Activated CD4-positive, alpha-beta T cell treated with anti-CD3 and anti-CD28 coated beads, Interleukin-2, amount 50 U/mL, for 4 hours (primary cell): ENCODE data around the gene CGA.
A peak's percentile ranks its signal among the peaks of the same experiment; 100 is the strongest.

Experiments
- DNase-seq, 2 experiments: peaks; one replicate each; pipeline ENCODE4 v3.0.0-alpha.2; 2020

Gene CGA

DNA sequence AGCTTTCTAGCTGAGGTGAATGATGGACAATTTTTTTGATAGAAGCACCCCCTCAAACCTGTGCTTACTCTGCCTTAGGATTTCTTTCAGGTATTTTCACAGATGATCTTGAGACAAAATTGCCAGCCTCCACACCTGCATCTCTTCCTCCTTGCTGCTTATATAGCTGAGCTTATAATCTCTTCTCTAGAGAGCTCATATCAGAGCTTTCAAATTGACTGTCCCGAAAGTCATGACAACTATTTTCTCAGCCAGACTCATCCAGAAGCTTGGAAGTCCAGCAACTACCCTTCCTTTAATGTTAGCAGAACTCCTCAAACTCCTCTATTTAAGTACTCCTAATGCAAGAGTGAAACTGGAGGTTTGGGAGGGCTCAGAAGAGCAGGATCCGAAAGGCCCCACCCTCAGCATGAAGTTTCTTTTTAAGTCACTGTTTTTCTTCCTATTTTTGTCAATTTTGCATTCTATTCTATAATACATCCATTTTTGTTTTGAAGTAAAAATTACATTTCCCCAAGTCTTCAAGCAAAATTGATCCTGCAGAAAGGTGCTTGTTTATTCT, 12.7 kb downstream of the CGA start:
- DNase-seq: no peak

DNA sequence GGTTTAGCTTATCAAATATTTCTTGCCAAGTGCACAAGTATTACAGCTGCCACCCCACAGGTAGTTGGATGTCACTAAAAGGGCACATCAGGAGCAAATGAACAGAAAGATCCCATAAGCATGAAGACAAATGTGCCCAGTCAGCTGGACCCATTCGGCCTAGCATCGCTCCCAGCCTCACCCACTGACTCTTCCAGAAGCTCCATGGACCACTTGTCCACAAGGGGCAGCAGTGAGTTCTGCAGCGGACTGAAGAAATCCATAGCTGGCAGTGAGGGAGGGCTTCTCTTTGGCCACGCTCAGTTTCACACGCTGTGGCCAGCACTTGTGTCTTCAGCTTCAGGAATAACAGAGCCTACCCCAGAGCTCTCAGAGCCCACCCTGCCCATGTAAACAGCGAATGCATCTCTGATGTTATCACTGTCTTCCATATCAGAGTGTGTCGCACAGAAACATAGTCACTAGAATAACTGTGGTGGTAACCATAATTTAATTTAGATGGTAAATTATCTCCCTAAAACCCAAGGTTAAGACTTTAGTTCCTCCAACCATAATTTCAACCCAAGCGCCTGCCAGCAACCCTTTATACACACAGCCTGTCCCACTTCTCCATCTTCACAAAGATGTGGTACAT, 15.8 kb downstream of the CGA start:
- peak; percentile 34 to 36 for DNase-seq

DNA sequence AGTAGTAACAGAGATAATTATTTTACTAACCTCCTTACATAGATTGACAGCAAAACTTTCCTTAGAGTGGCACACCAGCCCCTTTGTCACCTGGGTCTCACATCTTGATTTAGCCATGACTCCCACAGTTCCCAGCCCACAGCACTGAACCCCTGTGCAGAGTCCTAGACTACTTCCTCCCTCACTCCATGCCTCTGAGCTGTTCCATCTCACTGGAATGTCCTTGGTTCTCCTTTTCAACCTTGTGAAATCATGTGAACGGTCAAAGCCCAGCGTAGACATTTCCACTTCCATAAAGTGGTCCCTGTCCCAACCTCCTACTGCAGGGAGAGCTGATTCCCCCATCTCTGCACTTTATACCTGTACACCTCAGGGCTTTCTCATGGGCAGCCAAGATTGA, 19.7 kb downstream of the CGA start:
- DNase-seq: no peak

DNA sequence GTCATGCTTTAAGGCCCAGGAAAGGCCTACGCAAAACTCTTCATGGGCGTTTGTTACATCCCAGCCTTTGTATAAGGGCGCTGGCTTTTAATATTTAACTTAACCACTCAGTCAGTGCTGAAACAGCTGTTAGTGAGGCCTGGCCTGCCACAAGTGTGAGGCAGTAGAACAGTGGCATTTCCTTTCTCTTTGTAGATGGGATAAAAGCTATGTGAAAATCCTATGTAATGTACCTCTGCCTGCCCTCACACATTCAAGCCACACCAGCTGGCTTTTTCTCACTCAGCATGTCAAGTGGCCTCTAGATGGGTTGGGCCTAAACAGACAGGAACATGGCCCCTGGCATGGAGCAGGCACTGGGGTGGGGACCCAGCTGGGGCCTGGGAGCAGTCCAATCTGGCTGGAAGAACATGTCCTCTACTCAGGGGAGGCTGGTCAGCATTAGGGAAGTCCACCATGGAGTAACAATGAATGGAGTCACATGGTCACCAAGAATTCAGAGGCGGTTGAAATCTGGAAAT, 20.7 kb downstream of the CGA start:
- no peak for DNase-seq

DNA sequence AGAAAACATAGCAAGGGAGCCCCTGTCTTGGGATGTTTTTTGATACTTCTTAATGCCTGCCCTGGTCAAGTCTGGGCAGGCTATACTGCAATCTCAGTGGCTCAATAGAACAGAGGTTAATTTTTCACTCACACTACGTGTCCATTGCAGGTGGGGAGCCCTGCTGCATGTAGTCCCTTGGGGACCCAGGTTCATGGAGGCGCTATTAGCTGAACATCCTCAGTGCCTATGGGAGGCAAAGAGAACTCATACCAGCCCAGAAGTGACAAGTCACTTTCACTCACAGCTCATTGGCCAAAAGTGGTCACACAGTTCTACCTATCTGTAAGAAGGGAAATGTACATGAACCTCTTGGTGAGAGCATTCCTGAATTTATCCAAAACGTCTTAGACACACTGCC, 23.2 kb downstream of the CGA start:
- DNase-seq: no peak

DNA sequence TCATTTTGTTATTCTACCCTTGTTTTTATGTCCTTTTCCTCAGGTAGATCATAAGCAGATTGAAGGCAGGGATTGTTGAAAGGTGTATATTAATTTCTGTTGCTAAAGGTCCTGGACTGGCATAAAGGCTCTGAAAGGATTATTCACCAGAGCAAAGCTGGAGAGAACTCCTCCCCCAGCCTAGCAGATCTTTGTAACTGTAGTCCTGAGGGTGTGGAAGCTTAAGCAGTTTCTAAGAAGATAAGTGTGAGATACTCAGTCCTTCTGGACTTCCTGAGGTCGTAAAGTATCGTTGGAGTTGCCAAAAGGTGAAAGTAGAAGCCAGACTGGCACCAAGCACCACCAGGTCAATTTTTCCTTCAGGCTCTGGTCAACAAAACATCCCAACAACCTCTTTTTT, 24.2 kb downstream of the CGA start:
- DNase-seq: no peak

DNA sequence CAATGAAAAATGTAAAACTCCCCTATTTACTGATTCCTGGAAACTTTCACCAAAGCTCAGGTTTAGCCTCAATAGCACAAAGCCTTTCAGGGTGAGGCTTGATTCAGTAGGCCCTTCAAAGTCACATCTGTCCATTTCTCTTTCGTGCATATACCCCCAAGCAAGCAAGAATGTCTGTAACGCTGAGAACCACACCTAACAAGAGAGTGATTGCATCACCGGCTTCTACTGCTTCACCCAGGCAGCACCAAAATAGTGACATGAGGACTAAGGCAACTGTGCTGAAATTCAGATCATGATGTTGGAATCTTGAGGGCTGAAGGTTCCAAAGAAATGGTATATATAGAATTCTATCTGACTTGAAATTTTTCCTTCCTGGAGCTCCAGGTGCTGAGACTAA, 26.1 kb downstream of the CGA start:
- no peak for DNase-seq

DNA sequence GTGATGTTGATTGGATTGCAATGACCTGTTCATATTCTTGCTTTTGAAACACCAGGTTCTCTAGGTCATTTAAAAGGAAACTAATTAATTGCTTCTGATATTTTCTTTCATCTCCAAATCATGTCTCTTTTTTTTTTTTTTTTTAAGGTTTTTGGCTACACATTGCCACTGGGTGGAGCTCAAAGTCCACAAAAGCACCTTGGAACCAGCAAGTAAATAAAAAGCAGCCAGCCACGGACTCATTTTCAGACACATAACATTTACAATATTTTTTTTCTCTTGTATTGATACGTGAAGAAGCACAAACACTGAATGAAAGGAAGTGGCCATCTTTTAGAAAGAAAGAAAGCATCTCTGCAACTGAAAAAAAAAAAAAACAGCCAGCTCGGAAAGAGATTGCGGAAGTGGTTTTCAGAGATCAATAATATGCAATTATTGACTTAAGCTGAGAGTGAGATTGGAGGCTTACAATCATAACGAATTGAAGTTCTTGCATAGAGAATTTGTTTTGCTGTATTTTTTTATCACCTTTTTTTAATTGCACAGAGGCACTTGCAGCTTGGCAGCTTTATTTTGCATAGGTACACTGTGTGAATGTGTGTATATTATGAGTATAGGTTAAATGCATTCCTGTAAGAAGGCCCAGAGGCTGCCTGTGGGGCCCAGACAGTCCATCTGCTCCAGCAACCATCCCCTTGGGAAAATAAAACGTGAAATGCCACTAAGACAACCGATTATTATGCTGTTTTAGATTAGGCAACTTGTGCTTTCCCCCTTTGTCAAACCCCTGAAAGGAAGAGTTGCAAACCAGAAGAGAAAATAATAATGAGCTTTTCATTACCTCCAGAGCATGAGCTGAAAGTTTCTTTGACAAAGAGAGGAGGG, 28.2 kb downstream of the CGA start:
- DNase-seq: peak; percentile 19 to 21

DNA sequence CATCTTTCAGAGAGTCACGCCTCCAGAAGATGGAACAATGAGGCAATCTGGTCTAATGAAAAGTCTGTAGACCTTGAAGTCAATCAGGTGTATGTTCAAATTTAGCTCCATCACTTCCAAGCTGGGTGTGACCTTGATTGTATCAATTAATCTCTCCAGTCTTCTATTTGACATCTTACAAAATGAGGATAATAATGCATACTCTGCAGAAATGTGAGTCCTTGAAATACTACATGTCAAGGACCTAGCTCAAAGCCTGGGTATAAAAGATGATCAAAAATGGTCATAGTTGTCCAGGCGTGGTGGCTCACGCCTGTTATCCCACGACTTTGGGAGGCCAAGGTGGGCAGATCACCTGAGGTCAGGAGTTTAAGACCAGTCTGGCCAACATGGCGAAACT, 29.8 kb downstream of the CGA start:
- DNase-seq: no peak

DNA sequence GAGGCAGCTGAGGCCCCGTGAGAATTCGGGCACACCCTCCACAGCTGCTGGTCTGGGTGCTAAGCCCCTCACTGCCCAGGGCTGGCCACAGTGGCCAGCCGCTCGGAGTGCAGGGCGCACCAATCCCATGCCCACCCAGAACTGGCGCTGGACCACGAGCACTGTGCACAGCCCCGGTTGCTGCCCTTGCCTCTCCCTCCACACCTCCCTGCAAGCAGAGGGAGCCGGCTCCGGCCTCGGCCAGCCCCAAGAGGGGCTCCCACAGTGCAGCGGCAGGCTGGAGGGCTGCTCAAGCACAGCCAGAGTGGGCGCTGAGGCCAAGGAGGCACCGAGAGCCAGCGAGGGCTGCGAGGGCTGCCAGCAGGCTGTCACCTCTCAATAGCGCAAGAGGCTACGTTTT, 35.0 kb downstream of the CGA start:
- no peak for DNase-seq

DNA sequence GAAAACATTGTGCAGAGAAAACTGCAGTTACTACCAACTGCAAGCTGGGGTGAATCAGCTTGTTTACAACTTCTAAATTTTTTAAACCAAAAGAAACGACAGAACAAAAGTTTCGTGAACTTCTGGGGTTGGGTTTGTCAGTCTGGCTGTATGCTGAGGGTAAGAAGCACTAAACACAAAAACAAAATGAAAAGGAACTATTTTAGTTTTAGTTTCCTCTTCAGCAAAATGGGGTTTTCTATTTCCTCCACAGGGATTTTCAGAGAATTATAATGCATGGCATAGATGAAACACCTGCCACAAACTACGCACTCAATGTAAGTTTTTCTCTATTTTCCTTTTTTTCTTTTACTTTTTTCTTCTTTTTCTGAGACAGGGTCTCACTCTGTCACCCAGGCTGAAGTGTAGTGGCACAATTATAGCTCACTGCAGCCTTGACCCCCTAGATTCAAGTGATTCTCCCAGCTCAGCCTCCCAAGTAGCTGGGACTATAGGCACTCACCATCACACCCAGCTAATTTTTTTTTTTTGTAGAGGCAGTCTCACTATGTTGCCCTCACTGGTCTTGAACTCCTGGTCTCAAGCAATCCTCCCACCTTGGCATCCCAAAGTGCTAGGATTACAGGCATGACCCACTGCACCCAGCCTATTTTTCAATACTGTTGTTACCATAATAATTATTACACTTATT, 40.6 kb downstream of the CGA start:
- DNase-seq: no peak

DNA sequence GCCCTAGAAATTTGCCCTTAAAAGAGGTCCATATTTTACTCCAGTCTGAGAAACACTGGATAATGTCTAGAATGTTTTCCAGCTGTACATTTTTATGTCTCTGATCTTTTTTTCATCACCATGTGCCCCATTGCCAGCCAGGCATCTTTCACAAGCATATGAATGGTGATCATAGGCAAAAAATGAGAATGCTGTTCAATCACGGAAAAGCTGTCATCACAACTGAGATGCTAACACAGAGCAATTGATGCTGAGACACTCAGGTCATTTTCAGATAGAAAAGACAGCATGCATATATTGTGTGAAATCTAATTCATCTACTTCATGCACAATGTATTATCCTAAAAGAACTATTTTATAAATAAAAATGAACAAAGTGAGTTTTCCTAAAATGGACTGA, 41.6 kb downstream of the CGA start:
- DNase-seq: no peak

DNA sequence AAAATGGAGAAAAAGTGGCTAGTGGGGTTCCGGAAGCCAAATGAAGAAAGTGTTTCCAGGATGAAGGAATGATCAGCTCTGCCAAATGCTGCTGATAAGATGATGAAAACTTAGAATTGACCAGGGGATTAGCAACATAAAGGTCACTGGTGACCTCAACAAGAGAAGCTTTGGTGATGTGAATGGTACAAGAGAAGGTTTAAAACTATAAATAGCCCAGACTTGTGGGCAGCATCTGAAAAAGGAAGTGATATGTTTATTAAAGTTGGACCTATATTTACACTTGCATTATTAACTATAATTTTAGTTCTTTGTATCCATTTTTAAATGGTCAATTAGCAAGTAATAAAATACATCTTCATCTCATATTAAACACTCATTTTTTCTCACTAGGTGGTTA, 45.1 kb downstream of the CGA start:
- no peak for DNase-seq

DNA sequence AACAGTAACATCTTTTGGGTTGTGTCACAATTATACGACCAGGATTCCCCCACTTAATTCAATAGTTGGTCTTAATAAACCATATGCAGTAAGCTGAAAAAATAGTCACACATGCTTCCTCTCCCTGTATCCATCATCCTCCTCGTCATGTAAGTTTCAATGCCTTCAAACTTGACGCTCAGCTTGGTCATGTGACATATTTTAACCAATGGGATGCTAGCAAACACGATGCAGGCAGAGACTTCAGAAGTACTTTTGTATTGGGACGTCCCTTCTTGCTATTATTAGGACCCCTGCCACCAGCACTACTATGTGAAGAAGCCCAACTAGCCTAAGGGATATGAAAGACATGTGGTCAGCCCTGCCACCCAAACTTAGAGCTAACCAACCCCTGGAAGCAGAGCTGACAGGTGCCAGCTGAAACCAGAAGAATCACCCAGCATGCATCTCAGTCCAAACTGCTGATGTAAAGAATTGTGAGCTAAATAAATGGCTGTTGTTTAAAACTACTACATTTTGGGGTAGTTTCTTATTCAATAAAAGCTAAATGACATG, 49.3 kb downstream of the CGA start:
- no peak for DNase-seq

DNA sequence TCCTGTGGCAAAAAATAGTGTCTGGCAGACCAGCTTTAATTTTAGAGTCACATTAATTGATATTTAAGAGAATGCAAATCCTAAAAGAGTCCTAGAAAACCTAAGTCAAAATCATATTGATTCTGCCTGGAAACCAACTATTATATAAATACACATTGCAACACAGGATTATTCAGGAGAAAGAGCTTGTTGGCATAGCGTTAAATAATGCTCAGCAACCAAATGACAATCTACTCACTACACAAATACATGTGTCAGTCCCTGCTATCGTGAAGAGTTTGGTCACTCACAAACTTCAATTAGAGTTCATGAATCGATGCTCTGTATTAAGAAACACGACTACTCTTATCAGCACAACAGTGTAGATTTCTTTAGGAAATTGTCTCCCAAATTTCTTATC, 54.2 kb downstream of the CGA start:
- no peak for DNase-seq
